Tibial artery (tissue), 4 donors: Measurements from ENCODE around the gene HES5.

Experiments
- DNase-seq, 2 donors: peaks; one replicate each; pipeline ENCODE4 v3.0.0-alpha.2; 2019
- H3K27ac ChIP-seq, 2 donors: fragments of 200-600 bp; sonication (generic) in 1 of 2; 1 replicate in 1 of 2; 2 replicates in 1 of 2; pipeline ENCODE4 v1.5.1; 2018 to 2019; ENCODE audit warnings: mild to moderate bottlenecking in 1 of 2
- H3K27me3 ChIP-seq, 2 donors: fragments of 200-600 bp; sonication (generic) in 1 of 2; one replicate each; pipeline versions ENCODE4 v1.5.1 to v1.6.0; 2016 to 2019
- H3K36me3 ChIP-seq, 3 donors: fragments of 200-600 bp; sonication (generic) in 2 of 3; one replicate each; pipeline ENCODE4 v1.5.1; 2016 to 2019; ENCODE audit warnings: mild to moderate bottlenecking in 2 of 3
- H3K4me1 ChIP-seq, 4 donors: fragments of 200-600 bp; sonication (generic) in 2 of 4; 1 replicate in 3 of 4; 2 replicates in 1 of 4; pipeline ENCODE4 v1.5.1; 2016 to 2019
- H3K4me3 ChIP-seq, 2 donors: fragments of 200-600 bp; sonication (generic) in 1 of 2; 1 replicate in 1 of 2; 2 replicates in 1 of 2; pipeline ENCODE4 v1.5.1; 2018 to 2019; ENCODE audit warnings: mild to moderate bottlenecking in 2 of 2
- H3K9me3 ChIP-seq, 3 donors: fragments of 200-600 bp; sonication (generic) in 1 of 3; one replicate each; pipeline ENCODE4 v1.5.1; 2016 to 2019
- CTCF ChIP-seq, 2 experiments: fragments of 200-600 bp in 1 of 2; fragments of 450-650 bp in 1 of 2; IDR thresholded peaks; one replicate each; pipeline ENCODE4 v1.5.1; 2017 to 2019; ENCODE audit warnings: antibody characterized with exemption in 2 of 2, mild to moderate bottlenecking in 1 of 2, moderate library complexity in 1 of 2
- intact Hi-C: fragments of 100-400 bp; cut with DNase I; formaldehyde crosslinking; loops from one replicate; pipeline ENCODE4 v1.15.0; 2023; ENCODE audit warnings: low total_unique reads

Gene HES5

GRCh38 chr1:2508751-2509150, 21.3 kb downstream of the HES5 start:
- no peaks in the 10 kb centered on the region for H3K9me3 ChIP-seq
- H3K36me3 ChIP-seq = peaks cover 62 to 66% (median 65%) of the 10 kb centered on the region in 3 donors
- DNase-seq = no peak
- TF ChIP-seq CTCF (IDR thresholded peaks at IDR 0.05) = no peak
- peaks cover 0 to 5% (median 0%) of the 10 kb centered on the region in 4 donors for H3K4me1 ChIP-seq
- no peak overlapping the region for H3K4me3 ChIP-seq
- peaks cover 0 to 26% of the 10 kb centered on the region in 2 donors for H3K27me3 ChIP-seq
- intact Hi-C loops = no loop called here
- no peak overlapping the region for H3K27ac ChIP-seq

GRCh38 chr1:2508180-2508579, 21.9 kb downstream of the HES5 start:
- Histone ChIP-seq H3K9me3 (no peaks in the 10 kb centered on the region), H3K27ac (no peak overlapping the region), H3K4me3 (no peak overlapping the region), H3K36me3 (peaks cover 56 to 60% (median 60%) of the 10 kb centered on the region in 3 donors), H3K27me3 (peaks cover 0 to 32% of the 10 kb centered on the region in 2 donors), H3K4me1 (peaks cover 0 to 5% (median 0%) of the 10 kb centered on the region in 4 donors)
- no peak for TF ChIP-seq CTCF (IDR thresholded peaks at IDR 0.05)
- intact Hi-C loops = no loop called here
- DNase-seq = no peak

- peaks cover 52 to 56% (median 55%) of the 10 kb centered on the region in 3 donors for H3K36me3 ChIP-seq
- no peak overlapping the region for H3K4me3 ChIP-seq
- H3K4me1 ChIP-seq = peaks cover 0 to 5% (median 0%) of the 10 kb centered on the region in 4 donors
- TF ChIP-seq CTCF (IDR thresholded peaks at IDR 0.05) = no peak
- H3K9me3 ChIP-seq = no peaks in the 10 kb centered on the region
- no peak for DNase-seq
- H3K27ac ChIP-seq = no peak overlapping the region
- H3K27me3 ChIP-seq = peaks cover 0 to 36% of the 10 kb centered on the region in 2 donors
- intact Hi-C loops = no loop called here
These were observed 22.3 kb downstream of the HES5 start for GRCh38 chr1:2507744-2508155.

GRCh38 chr1:2506901-2507565, 23.0 kb downstream of the HES5 start:
- Histone ChIP-seq H3K4me1 (peaks cover 0 to 5% (median 0%) of the 10 kb centered on the region in 4 donors), H3K9me3 (no peaks in the 10 kb centered on the region), H3K27me3 (peaks cover 0 to 44% of the 10 kb centered on the region in 2 donors), H3K27ac (no peak overlapping the region), H3K36me3 (peaks cover 45 to 49% (median 48%) of the 10 kb centered on the region in 3 donors), H3K4me3 (no peak overlapping the region)
- no peak for TF ChIP-seq CTCF (IDR thresholded peaks at IDR 0.05)
- no peak for DNase-seq
- intact Hi-C loops = no loop called here

GRCh38 chr1:2506007-2506860, 23.8 kb downstream of the HES5 start:
- H3K4me3 ChIP-seq = no peak overlapping the region
- H3K36me3 ChIP-seq = peaks cover 37 to 41% (median 40%) of the 10 kb centered on the region in 3 donors
- no peak for DNase-seq
- no peaks in the 10 kb centered on the region for H3K9me3 ChIP-seq
- H3K27ac ChIP-seq = no peak overlapping the region
- intact Hi-C loops = no loop called here
- TF ChIP-seq CTCF (IDR thresholded peaks at IDR 0.05) = no peak
- peaks cover 0 to 5% (median 0%) of the 10 kb centered on the region in 4 donors for H3K4me1 ChIP-seq
- H3K27me3 ChIP-seq = peaks cover 0 to 52% of the 10 kb centered on the region in 2 donors
